HG03108 (cell line): ENCODE measurements around the gene MUC20.
"Not testable (repeated sequence)": the region's sequence is repeated elsewhere in the genome, so short reads cannot be mapped to it uniquely, and the experiment has no call there.

Source experiments
- ATAC-seq: cut with Tn5 transposase; IDR thresholded peaks from one replicate; pipeline ENCODE4 v1.9.1; 2021; ENCODE audit warnings: moderate library complexity; ENCODE audit not compliant: unreplicated experiment

The MUC20 gene

DNA sequence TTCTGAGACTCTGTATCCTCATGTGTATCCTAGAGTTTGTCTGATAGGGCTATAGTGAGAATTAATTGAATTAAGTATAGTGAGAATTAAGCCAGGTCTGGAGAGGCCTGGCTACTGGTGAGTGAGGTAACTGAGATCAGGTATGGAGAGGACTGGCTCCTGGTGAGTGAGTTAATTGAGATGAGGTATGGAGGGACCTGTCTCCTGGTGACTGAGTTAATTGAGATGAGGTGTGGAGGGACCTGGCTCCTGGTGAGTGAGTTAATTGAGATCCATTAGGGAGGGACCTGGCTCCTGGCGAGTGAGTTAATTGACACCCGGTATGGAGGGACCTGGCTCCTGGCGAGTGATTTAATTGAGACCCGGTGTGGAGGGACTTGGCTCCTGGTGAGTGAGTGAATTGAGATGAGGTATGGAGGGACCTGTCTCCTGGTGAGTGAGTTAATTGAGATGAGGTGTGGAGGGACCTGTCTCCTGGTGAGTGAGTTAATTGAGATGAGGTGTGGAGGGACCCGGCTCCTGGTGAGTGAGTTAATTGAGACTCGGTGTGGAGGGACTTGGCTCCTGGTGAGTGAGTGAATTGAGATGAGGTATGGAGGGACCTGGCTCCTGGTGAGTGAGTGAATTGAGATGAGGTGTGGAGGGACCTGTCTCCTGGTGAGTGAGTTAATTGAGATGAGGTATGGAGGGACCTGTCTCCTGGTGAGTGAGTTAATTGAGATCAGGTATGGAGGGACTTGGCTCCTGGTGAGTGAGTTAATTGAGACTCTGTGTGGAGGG is 10.5 kb upstream of the MUC20 start:
- ATAC-seq = not testable (repeated sequence)

GRCh38 chr3:195711091-195711812 is 9.5 kb upstream of the MUC20 start:
- ATAC-seq = not testable (repeated sequence)

GRCh38 chr3:195711813-195712534 is 8.8 kb upstream of the MUC20 start:
- ATAC-seq = no peak

DNA sequence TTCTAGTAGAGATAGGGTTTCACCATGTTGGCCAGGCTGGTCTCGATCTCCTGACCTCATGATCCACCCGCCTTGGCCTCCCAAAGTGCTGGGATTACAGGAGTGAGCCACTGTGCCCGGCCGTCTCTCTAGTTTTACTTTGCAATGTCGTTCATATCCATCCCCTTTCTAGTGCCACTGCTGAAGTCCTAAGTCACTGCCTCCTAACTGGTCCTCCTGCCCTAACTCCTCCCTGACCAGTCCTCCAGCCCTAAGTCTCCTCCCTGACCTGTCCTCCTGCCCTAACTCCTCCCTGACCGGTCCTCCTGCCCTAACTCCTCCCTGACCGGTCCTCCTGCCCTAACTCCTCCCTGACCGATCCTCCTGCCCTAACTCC is 8.3 kb upstream of the MUC20 start:
- ATAC-seq = not testable (repeated sequence)

- not testable (repeated sequence) for ATAC-seq
These were observed 7.6 kb upstream of the MUC20 start for GRCh38 chr3:195713150-195713549.

- no peak for ATAC-seq
These were observed 6.3 kb upstream of the MUC20 start for GRCh38 chr3:195714380-195715011.

DNA sequence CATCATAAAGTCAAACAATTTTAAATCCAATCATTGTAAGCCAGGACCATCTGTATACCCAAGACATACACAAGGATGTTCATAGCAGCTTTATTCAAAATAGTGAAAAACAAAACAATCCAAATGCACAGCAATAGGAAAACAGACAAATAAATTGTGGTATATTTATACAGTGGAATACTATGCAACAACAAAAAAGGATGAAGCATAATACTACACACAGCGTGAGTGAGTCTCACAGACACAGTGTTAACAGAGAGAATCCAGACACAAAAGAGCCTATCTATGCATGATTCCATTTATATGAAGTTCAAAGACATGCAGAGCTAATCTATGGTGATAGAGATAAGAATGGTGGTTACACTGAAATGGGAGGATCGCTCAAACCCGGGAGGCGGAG is 5.6 kb upstream of the MUC20 start:
- no peak for ATAC-seq

DNA sequence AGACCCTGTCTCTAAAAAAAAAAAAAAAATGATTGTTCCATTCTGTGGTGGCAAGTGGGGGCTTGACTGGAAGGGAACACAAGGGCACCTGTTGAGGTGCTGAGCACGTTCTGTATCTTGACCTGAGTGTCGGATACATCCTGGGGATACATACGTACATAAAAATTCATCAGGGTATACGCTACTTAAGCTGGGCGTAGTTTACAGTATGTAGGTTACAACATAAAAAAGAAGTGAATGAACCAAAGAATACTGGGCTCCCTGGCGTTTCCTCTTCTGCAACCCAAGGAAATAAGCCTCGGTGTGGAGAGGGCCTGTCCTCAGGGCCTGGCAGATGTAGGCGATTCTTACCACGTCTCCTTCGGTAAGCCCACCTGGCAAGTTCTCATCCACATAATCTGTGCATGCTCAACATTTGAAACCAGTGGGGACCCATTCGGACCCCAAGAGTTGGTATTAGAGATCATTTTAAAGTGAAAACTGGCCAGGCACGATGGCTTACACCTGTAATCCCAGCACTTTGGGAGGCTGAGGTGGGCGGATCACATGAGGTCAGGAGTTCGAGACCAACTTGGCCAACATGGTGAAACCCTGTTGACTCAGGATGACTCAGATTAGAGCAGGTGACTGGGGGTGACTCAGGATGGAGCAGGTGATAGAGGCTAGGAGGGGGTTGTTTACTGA is 5.1 kb upstream of the MUC20 start:
- ATAC-seq = no peak

GRCh38 chr3:195717416-195717815 is 3.4 kb upstream of the MUC20 start:
- ATAC-seq = no peak

GRCh38 chr3:195717852-195718476 is 2.8 kb upstream of the MUC20 start:
- ATAC-seq = no peak

DNA sequence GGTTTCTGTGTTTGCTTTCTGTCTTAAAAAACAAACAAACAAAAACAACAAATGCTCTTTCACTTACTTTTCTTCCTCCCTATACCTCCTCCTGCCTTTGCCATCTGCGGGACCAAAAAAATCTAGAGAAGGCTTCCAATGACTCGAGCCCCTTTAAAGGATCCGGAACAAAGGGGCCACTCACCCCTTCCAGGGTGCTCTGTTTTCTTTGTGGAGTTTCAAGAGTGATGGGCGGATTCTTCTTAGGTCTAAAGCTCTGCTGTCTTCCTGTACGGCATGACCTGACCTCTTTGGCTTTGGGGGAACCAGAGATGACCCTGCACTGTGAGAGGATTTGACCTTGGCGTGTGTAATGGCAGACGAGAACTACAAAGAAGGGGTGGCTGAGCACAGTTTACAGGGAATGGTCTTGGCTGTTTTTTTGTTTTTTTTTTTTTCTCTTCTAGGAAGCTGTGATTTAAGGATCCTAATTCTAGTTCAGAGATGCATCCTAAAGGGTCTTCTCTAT is 2.2 kb upstream of the MUC20 start:
- ATAC-seq = no peak

DNA sequence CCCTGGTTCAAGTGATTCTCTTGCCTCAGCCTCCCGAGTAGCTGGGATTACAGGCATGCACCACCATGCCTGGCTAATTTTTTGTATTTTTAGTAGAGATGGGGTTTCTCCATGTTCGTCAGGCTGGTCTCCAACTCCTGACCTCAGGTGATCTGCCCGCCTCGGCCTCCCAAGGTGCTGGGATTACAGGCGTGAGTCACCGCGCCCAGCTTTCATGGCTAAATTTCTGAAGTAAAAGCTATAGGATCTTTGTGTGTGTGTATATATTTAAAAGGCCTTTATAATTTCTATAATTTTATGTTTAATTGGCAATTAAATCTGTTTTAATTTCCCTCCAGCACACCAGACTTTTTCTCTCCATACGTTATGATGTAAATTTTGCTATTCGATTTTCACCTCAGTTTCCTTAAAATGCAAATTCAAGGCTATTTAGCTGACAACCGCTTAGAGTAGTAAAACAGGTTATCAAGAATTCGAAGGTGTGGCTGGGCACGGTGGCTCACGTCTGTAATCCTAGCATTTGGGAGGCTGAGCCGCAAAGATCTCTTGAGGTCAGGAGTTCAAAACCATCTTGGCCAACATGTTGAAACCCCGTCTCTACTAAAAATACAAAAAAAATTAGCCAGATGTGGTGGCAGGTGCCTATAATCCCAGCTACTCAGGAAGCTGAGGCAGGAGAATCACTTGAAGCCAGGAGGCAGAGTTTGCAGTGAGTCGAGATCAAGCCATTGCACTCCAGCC is 1.1 kb upstream of the MUC20 start:
- ATAC-seq = not testable (repeated sequence)

- not testable (repeated sequence) for ATAC-seq
These were observed 1.6 kb downstream of the MUC20 start for GRCh38 chr3:195722139-195722995.

- ATAC-seq = not testable (repeated sequence)
These were observed 2.2 kb downstream of the MUC20 start for GRCh38 chr3:195722996-195723345.

DNA sequence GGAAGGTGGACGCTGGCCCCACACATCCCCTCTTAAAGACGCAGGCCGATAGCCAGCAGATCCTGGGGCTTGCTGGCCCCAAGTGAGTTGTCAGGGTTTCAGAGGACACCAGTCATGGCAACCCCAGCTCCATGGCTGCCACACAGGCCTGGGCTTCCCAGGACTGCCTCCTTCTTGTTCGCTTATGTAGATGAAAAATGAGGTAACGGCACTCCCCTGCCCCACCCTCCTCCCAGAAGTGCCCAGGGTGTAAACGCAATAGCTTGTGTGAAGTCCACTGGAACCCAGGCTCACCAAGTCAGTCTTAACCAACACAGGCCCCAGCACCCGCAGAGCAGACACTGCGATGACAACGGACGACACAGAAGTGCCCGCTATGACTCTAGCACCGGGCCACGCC is 3.6 kb downstream of the MUC20 start:
- not testable (repeated sequence) for ATAC-seq

- not testable (repeated sequence) for ATAC-seq
These were observed 5.3 kb downstream of the MUC20 start for GRCh38 chr3:195725916-195726740.

GRCh38 chr3:195727606-195728195 is 6.9 kb downstream of the MUC20 start:
- no peak for ATAC-seq
